Dendritic cell treated with granulocyte-macrophage colony-stimulating factor and Interleukin-4, amounts not matched to agents 40 ng/mL and 50 ng/mL, for 4 days (primary cell): ENCODE results near the gene CLCA2.
"Not testable (repeated sequence)": the region's sequence is repeated elsewhere in the genome, so short reads cannot be mapped to it uniquely, and the experiment has no call there.

ENCODE experiments used
- H3K27ac Mint-ChIP-seq: one replicate; pipeline ENCODE4 v1.8.0; 2022; ENCODE audit warnings: mild to moderate bottlenecking, mixed read lengths
- H3K27me3 Mint-ChIP-seq: one replicate; pipeline ENCODE4 v1.8.0; 2022; ENCODE audit warnings: mild to moderate bottlenecking, mixed read lengths
- H3K36me3 Mint-ChIP-seq: one replicate; pipeline ENCODE4 v1.8.0; 2022; ENCODE audit warnings: low read depth, mixed read lengths
- H3K4me1 Mint-ChIP-seq: one replicate; pipeline ENCODE4 v1.8.0; 2022; ENCODE audit warnings: low read depth, mixed read lengths
- H3K4me3 Mint-ChIP-seq: one replicate; pipeline ENCODE4 v1.8.0; 2022; ENCODE audit warnings: mild to moderate bottlenecking, moderate library complexity, mixed read lengths
- H3K9me3 Mint-ChIP-seq: one replicate; pipeline ENCODE4 v1.8.0; 2022; ENCODE audit warnings: mixed read lengths
- intact Hi-C: fragments of 100-400 bp; cut with micrococcal nuclease; formaldehyde crosslinking; loops from one replicate; pipeline ENCODE4 v1.15.0; 2022

CLCA2 gene

GRCh38 chr1:86499987-86500593 is 76.1 kb downstream of the CLCA2 start:
- H3K4me3 Mint-ChIP-seq: no peak overlapping the region

DNA sequence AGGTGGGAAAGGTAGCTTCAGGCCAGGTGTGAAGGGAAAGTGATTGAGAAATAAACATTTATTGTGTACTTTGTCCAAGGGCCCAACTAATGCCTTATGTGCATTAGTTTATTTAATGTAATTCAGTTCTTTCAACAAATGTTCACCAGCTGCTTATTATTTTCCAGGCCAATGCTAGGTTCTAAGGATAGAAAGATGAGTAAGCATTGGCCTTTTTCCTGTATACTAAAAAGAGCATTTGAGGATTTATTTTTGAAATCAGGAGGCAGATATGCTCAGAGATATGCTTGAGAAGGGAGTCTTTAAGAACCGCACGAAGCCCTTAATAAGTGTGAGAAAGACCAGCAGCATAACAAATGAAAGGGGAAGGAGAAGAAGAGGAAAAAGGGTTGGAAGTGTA is 76.7 kb downstream of the CLCA2 start:
- Mint-ChIP-seq H3K36me3 (no peaks in the 10 kb centered on the region), H3K9me3 (no peaks in the 10 kb centered on the region), H3K4me1 (peaks cover 16% of the 10 kb centered on the region), H3K4me3 (no peak overlapping the region), H3K27me3 (peaks cover 2% of the 10 kb centered on the region), H3K27ac (no peak overlapping the region)
- intact Hi-C loops: loop anchor here (5.0 kb wide), 1 partner anchor 202 kb away; the partner anchor contains the start of gene SH3GLB1

More at GRCh38 chr1:86499987-86500593, 76.1 kb downstream of the CLCA2 start:
- H3K27me3 Mint-ChIP-seq: peaks cover 2% of the 10 kb centered on the region
- intact Hi-C loops: loop anchor here (5.0 kb wide), 1 partner anchor 202 kb away; the partner anchor contains the start of gene SH3GLB1
- no peak overlapping the region for H3K27ac Mint-ChIP-seq
- no peaks in the 10 kb centered on the region for H3K36me3 Mint-ChIP-seq
- H3K4me1 Mint-ChIP-seq: peaks cover 16% of the 10 kb centered on the region
- H3K9me3 Mint-ChIP-seq: no peaks in the 10 kb centered on the region

DNA sequence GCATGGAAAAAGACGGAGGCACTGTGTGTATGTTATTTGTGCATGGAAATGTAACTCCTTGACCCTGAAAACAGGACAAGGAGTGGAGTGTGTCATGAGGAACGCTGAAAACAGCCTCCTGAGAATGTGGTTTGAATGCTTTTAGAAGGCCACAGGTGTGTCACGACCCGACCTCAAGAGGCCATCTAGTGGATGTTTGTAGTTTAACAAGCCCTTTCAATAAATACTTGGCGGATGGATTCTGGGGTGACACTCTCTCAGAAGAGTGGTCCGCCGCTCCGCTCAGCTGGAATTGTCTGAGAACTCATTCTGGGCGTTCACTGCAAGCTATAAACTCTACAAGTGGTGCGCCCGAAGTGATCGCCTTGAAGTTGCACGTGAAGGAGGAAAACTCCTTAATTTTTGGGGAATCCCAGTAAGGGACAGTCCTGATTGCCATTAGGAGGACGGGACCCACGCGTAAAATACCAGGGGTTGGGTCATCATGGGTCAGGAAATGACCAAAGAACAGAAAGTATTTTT is 78.2 kb downstream of the CLCA2 start:
- H3K27me3 Mint-ChIP-seq, H3K36me3 Mint-ChIP-seq, H3K9me3 Mint-ChIP-seq, H3K27ac Mint-ChIP-seq: not testable (repeated sequence)
- Mint-ChIP-seq H3K4me3 (peak overlapping the region; percentile 32), H3K4me1 (peaks cover 16% of the 10 kb centered on the region)
- intact Hi-C loops: loop anchor here (5.0 kb wide), 1 partner anchor 200 kb away; the partner anchor contains the start of gene SH3GLB1

- intact Hi-C loops: loop anchor here (5.0 kb wide), 1 partner anchor 199 kb away; the partner anchor contains the start of gene SH3GLB1
- peak overlapping the region; percentile 32 for H3K4me3 Mint-ChIP-seq
- H3K4me1 Mint-ChIP-seq: peaks cover 16% of the 10 kb centered on the region
- H3K27me3 Mint-ChIP-seq: peaks cover 2% of the 10 kb centered on the region
- H3K27ac Mint-ChIP-seq: no peak overlapping the region
- H3K36me3 Mint-ChIP-seq: no peaks in the 10 kb centered on the region
- no peaks in the 10 kb centered on the region for H3K9me3 Mint-ChIP-seq
Observed at GRCh38 chr1:86502721-86503405, 78.9 kb downstream of the CLCA2 start.

GRCh38 chr1:86503406-86504136 is 79.6 kb downstream of the CLCA2 start:
- no peaks in the 10 kb centered on the region for H3K9me3 Mint-ChIP-seq
- peaks cover 16% of the 10 kb centered on the region for H3K4me1 Mint-ChIP-seq
- peak overlapping the region; percentile 32 for H3K27ac Mint-ChIP-seq
- intact Hi-C loops: loop anchor here (5.0 kb wide), 1 partner anchor 199 kb away; the partner anchor contains the start of gene SH3GLB1
- peak overlapping the region; percentile 23 for H3K4me3 Mint-ChIP-seq
- no peaks in the 10 kb centered on the region for H3K36me3 Mint-ChIP-seq
- peaks cover 2% of the 10 kb centered on the region for H3K27me3 Mint-ChIP-seq

DNA sequence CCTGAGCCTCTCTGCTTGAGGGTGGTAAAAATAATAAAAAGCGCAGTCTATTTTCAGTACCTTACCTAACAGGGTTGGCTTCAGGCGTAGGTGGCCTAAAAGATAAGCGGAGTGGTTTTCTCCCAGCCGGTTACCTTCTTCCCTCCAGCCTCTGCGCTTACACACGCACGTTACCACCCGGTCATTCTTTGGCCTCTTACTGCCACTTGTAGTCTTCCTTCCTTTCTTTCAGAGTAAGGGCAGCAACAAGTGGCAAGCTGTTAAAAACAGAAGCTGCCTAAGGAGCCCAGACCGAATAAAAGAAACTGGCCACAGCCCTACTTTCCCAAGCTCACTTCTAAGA is 80.1 kb downstream of the CLCA2 start:
- peaks cover 2% of the 10 kb centered on the region for H3K27me3 Mint-ChIP-seq
- H3K4me3 Mint-ChIP-seq: no peak overlapping the region
- intact Hi-C loops: loop anchor here (5.0 kb wide), 1 partner anchor 198 kb away; the partner anchor contains the start of gene SH3GLB1
- no peaks in the 10 kb centered on the region for H3K9me3 Mint-ChIP-seq
- no peaks in the 10 kb centered on the region for H3K36me3 Mint-ChIP-seq
- H3K27ac Mint-ChIP-seq: peak overlapping the region; percentile 32
- H3K4me1 Mint-ChIP-seq: peaks cover 16% of the 10 kb centered on the region

- H3K36me3 Mint-ChIP-seq: no peaks in the 10 kb centered on the region
- intact Hi-C loops: loop anchor here (5.0 kb wide), 1 partner anchor 197 kb away; the partner anchor contains the start of gene SH3GLB1
- H3K27me3 Mint-ChIP-seq: peaks cover 2% of the 10 kb centered on the region
- H3K4me3 Mint-ChIP-seq: no peak overlapping the region
- H3K4me1 Mint-ChIP-seq: peaks cover 16% of the 10 kb centered on the region
- H3K9me3 Mint-ChIP-seq: no peaks in the 10 kb centered on the region
- H3K27ac Mint-ChIP-seq: no peak overlapping the region
Observed at GRCh38 chr1:86504895-86505563, 81.1 kb downstream of the CLCA2 start.

DNA sequence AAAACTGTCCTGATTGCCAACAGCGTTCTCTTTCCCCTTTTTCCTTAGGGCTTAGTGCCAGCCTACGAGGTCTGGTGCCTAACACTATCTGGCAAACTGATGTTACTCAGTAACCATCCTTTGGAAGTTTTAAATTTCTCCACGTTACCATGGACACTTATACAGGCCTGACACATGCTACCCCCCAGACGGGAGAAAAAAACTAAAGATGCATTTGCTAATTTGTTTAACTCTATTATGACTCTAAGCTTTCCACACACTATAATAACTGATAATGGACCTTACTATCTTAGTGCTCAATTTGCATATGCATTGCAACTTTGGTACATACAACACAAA is 81.6 kb downstream of the CLCA2 start:
- H3K4me3 Mint-ChIP-seq: no peak overlapping the region
- H3K4me1 Mint-ChIP-seq: peaks cover 16% of the 10 kb centered on the region
- no peaks in the 10 kb centered on the region for H3K9me3 Mint-ChIP-seq
- intact Hi-C loops: no loop called here
- peaks cover 2% of the 10 kb centered on the region for H3K27me3 Mint-ChIP-seq
- no peaks in the 10 kb centered on the region for H3K36me3 Mint-ChIP-seq
- no peak overlapping the region for H3K27ac Mint-ChIP-seq
